K562 (cell line): ENCODE measurements around the gene RFWD3.
"Not testable (repeated sequence)": the region's sequence is repeated elsewhere in the genome, so short reads cannot be mapped to it uniquely, and the experiment has no call there.

ENCODE experiments used
- CHD4 ChIP-seq: fragments of 200-600 bp; sonication (generic); IDR thresholded peaks from 3 replicates; pipeline ENCODE4 v1.6.1; 2012; ENCODE audit warnings: low read depth, mild to moderate bottlenecking, mixed read lengths, low read length, inconsistent platforms; ENCODE audit not compliant: insufficient read depth, insufficient replicate concordance, poor library complexity, severe bottlenecking
- EZH2 ChIP-seq: IDR thresholded peaks from 2 replicates; pipeline ENCODE4 v1.6.1; 2012; ENCODE audit warnings: low read depth, mild to moderate bottlenecking, inconsistent platforms, low read length, borderline replicate concordance
- POLR2AphosphoS5 ChIP-seq: IDR thresholded peaks from 2 replicates; pipeline ENCODE4 v1.6.1; 2011; ENCODE audit warnings: mild to moderate bottlenecking, low read depth, low read length, moderate library complexity; ENCODE audit not compliant: control insufficient read depth, insufficient read depth
- ZNF778 ChIP-seq: fragments of 450-650 bp; formaldehyde crosslinking; IDR thresholded peaks from 2 replicates; pipeline ENCODE4 v1.4.0; 2020; ENCODE audit warnings: mild to moderate bottlenecking, moderate library complexity
- TF ChIP-seq, protein P1 (sequence below): IDR thresholded peaks from 3 replicates; pipeline ENCODE4 v1.6.1; 2011; ENCODE audit warnings: borderline replicate concordance, mild to moderate bottlenecking, moderate library complexity; ENCODE audit not compliant: insufficient read length; ENCODE audit errors: extremely low read depth

GRCh38 chr16:74668877-74669276 lies 2.2 kb upstream of the RFWD3 start:
- TF ChIP-seq, protein P1, sequence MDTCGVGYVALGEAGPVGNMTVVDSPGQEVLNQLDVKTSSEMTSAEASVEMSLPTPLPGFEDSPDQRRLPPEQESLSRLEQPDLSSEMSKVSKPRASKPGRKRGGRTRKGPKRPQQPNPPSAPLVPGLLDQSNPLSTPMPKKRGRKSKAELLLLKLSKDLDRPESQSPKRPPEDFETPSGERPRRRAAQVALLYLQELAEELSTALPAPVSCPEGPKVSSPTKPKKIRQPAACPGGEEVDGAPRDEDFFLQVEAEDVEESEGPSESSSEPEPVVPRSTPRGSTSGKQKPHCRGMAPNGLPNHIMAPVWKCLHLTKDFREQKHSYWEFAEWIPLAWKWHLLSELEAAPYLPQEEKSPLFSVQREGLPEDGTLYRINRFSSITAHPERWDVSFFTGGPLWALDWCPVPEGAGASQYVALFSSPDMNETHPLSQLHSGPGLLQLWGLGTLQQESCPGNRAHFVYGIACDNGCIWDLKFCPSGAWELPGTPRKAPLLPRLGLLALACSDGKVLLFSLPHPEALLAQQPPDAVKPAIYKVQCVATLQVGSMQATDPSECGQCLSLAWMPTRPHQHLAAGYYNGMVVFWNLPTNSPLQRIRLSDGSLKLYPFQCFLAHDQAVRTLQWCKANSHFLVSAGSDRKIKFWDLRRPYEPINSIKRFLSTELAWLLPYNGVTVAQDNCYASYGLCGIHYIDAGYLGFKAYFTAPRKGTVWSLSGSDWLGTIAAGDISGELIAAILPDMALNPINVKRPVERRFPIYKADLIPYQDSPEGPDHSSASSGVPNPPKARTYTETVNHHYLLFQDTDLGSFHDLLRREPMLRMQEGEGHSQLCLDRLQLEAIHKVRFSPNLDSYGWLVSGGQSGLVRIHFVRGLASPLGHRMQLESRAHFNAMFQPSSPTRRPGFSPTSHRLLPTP: not testable (repeated sequence)
- TF ChIP-seq ZNF778 (CRISPR knock-in tag); CHD4; EZH2; POLR2AphosphoS5: not testable (repeated sequence)
